RWPE1 (cell line): ENCODE results near the gene VMAC.
A peak's percentile ranks its signal among the peaks of the same experiment; 100 is the strongest.

Experiments
- CTCF ChIA-PET: fragments of 350-600 bp; sonication (Branson Sonifier 250); formaldehyde crosslinking; extraction: SDS; loops from one replicate; lab custom pipeline; 2021; lab: Yijun Ruan, JAX
- POLR2A ChIA-PET: fragments of 400-600 bp; formaldehyde crosslinking; extraction: SDS; loops from one replicate; lab custom pipeline; 2020; ENCODE audit warnings: antibody characterized with exemption; ENCODE audit not compliant: low non-redundant PET; lab: Yijun Ruan, JAX
- DNase-seq: peaks from one replicate; pipeline ENCODE4 v3.0.0; 2012; ENCODE audit warnings: low spot score
- H3K27ac ChIP-seq: fragments of 450-650 bp; 2 replicates; pipeline ENCODE4 v1.5.1; 2017
- TF ChIP-seq, protein P1 (sequence below): fragments of 450-650 bp; conservative IDR thresholded peaks from 2 replicates; pipeline ENCODE4 v1.5.1; 2017; ENCODE audit warnings: low read depth, mild to moderate bottlenecking

The VMAC gene

DNA sequence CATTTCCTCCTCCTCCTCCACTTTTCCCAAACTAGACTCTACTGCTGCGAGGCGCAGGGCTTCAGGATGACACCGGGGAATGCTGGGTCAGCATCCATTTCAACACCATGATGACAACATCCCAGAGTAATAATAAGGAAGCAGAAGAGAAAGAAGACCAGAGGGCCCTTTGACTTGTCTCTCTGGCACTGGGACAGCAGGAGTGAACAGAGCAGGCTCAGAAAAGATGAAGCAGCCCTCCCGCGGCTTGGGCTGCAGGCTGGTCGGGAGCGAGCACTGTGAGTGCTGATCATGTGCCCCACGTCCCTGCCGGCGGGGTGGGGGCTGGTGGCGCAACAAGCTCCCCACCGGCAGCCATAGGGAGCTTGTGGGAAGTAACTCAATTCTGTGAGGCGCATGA, 42.8 kb downstream of the VMAC start:
- POLR2A ChIA-PET, result no interaction called here
- CTCF ChIA-PET, result interaction anchor here (0.6 to 0.7 kb wide), 4 partner anchors 15 to 221 kb away, joined by 3 to 6 read pairs (median 3); no protein-coding TSS in a partner anchor
- 0 out of 2 replicates have a peak overlapping the region, but pooled peaks have one; percentile 12 for H3K27ac ChIP-seq
- DNase-seq, result no peak
- TF ChIP-seq, protein P1, sequence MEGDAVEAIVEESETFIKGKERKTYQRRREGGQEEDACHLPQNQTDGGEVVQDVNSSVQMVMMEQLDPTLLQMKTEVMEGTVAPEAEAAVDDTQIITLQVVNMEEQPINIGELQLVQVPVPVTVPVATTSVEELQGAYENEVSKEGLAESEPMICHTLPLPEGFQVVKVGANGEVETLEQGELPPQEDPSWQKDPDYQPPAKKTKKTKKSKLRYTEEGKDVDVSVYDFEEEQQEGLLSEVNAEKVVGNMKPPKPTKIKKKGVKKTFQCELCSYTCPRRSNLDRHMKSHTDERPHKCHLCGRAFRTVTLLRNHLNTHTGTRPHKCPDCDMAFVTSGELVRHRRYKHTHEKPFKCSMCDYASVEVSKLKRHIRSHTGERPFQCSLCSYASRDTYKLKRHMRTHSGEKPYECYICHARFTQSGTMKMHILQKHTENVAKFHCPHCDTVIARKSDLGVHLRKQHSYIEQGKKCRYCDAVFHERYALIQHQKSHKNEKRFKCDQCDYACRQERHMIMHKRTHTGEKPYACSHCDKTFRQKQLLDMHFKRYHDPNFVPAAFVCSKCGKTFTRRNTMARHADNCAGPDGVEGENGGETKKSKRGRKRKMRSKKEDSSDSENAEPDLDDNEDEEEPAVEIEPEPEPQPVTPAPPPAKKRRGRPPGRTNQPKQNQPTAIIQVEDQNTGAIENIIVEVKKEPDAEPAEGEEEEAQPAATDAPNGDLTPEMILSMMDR, result no peak

DNA sequence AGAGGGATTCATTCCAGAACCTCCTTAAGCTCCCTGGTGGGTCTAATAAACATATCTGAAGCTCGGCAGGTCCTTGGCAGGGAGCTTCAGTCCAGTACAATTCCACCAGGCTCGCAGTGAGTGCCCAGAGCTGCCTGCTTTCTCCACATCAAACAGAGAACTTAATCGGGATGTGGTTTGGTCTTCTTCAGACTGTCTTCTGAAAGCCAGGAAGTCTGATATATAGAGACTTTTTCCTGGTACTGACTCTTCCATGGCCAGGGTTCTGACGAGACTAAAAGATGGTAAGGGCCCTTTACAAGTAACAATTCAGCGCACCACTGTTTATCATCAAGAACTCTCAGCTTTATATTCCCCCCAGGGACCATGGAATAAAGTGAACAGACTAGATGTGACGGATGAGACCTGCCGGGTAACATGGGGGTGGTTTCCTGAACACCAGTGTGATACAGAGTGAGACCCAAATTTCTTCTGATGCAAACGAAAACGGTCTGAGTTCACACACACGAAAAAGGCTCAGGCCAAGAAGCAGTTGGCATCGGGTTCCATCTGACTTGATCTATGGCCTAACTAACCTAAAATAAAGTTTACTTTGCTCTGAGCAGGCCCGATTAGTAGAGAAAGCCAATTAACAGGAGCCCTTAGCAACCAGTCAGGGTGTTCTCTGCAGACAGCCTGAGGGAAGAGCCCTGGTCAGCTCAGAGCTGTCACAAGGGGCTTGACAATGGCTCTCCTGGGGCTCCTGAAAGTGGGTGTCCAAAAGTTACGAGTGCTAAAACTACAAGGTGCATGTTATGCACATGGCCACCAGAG, 44.3 kb downstream of the VMAC start:
- no peak for DNase-seq
- POLR2A ChIA-PET, result no interaction called here
- TF ChIP-seq, protein P1, result no peak
- CTCF ChIA-PET, result interaction anchor here (0.6 to 1.1 kb wide), 5 partner anchors 45 to 202 kb away, joined by 3 to 7 read pairs (median 3); no protein-coding TSS in a partner anchor
- H3K27ac ChIP-seq, result no peak overlapping the region

GRCh38 chr19:5949792-5950305, 45.2 kb downstream of the VMAC start:
- H3K27ac ChIP-seq, result no peak overlapping the region
- CTCF ChIA-PET, result interaction anchor here (0.6 to 0.7 kb wide), 2 partner anchors 145 to 201 kb away, joined by 3 read pairs; no protein-coding TSS in a partner anchor
- POLR2A ChIA-PET, result no interaction called here
- TF ChIP-seq, protein P1, result no peak
- no peak for DNase-seq

DNA sequence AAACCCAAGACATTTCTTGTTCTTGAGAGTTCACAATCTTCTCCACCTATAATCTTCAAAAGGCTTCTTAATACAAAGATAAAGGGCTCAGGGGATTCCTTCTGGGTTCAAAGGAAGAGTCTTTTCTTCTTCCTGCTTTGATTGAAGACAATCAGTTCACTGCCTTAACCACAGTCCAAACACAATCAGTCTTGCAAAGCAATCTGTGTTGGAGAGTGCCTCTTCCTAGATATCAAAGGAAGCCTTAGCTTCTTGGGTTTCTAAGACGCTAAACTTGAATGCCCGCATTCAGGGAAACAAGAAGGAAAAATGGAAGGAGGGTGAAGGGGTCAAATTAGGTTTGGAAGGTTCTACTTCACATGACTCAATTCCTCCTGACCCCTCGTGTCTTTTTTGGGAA, 46.1 kb downstream of the VMAC start:
- no peak overlapping the region for H3K27ac ChIP-seq
- POLR2A ChIA-PET, result no interaction called here
- DNase-seq, result no peak
- TF ChIP-seq, protein P1, result no peak
- CTCF ChIA-PET, result no interaction called here

GRCh38 chr19:5951338-5951861, 46.7 kb downstream of the VMAC start:
- CTCF ChIA-PET, result interaction anchor here (0.6 kb wide), 1 partner anchor 11 kb away, joined by 3 read pairs; no protein-coding TSS in a partner anchor
- no peak for DNase-seq
- TF ChIP-seq, protein P1, result no peak
- H3K27ac ChIP-seq, result peak overlapping the region; percentile 24
- POLR2A ChIA-PET, result no interaction called here

DNA sequence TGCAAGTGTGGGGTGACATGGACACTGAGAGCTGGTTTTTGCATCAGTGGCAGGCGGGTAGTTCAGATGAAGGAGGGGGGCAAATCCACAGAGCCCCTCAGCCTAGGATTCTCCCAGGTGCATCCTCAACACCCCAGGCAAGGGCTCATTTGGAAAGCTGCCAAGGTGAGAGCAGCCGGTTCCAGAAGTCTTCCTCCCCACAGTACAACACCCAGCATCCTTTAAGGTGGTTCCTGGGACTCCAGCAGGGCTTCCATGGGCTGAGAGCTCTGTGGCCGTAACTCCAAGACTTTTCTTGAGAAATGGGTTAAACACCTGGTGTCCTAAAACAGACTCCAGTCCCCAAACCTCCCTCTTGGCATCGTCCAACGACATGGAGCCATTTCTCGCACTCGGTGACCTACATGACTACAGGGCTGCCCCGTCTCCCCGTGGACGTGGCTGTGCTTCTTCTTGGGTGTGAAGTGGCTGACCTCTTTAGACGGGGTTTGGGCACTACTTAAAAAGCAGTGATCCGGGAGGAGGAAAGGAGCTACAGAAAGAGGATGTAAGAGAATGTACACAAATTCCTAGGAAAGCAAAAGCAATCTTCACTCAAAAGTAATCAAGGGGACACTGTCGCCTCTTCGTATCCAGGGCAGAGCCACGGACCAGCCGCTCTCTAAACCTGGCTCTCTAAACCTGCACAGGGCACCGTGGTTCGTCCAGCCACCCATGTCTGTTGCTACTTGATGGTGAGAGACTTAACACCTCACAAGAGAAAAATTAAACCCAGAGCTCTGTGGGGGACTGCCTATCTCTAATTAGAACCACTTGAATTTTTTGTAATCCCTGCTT, 47.7 kb downstream of the VMAC start:
- DNase-seq, result no peak
- H3K27ac ChIP-seq, result peak overlapping the region; percentile 24
- ChIA-PET POLR2A (no interaction called here), CTCF (interaction anchor here (0.6 kb wide), 2 partner anchors 14 to 148 kb away, joined by 3 to 4 read pairs; no protein-coding TSS in a partner anchor)
- TF ChIP-seq, protein P1, result no peak
